ENCODE data around the gene ELMOD3.
"Not testable (repeated sequence)": the region's sequence is repeated elsewhere in the genome, so short reads cannot be mapped to it uniquely, and the experiment has no call there.

The ELMOD3 gene

DNA sequence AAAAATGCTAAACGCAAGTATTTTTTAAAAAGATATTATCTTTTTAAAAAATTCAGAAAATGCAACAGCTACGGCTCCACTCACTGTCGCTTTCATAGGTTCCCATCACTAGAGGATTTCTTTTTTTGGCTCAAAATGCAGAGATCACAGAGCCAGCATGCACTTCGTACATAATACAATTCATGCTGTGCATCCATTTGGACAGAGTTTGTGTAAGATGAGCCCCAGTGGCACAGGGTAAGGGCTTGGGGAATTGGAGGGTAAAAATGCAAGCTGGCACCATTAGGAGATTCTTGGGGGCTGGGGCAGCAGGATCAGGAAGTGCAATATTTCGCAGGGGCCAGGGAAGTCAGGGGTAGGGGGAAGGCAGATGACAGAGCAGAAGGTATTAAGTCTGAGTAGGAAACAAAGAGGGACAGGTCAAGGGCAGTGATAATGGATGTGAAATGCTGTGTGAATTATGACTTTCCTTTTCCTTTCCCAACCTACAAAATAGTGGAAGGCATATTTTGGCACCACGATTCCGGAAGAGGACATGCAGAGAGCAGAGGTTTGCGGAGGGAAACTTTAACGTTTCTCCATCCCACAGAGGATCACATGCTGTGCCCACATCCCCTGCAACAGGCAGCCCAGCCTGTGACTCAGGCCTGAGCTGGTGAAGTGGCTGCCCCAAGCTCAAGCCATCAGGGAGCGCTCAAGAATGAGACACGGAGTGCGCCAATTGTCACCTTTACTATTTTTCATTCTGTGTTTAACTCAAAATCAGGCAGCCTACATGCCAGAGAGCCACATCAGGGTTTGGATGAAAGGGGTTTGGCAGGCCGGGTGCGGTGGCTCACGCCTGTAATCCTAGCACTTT, 50.9 kb downstream of the ELMOD3 start:
- no peak for DNase-seq

DNA sequence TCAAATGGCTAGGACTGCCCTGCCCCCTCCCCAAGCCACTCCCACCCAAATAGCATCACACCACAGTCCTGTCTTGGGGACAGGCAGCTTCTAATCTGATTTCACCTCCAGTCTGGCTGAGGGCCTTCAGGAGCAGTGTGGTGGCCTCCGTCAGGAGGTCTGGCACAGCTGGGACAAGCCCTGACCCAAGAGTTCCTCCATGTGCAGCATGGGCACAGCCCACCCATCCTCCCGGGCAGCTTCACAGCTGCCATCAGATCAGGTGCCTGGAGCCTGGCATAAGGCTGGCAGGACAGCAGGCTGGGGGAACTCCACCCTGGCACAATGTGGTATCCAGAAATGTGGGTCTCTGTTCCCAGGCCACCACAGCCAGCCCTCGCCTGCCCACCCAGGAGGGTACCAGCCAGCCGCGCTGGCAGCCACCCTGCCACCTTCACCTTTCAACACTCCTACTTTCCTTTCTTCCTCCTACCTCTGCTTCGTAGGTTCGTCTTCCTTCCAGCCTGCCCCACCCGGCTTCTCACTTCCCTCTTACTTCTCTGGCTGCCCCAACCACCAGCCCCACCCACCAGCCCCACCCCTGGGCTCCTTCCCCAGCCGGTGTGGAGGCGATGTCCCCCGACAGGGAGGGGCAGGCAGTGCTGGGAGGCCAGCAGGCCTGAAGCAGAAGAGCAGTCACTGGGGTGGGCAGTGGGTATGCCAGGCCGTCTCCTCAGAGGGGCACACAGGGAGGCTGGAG, 55.4 kb downstream of the ELMOD3 start, which contains the start of gene CAPG:
Gene CAPG, minus strand, starts transcription at position 522 of the 739 bp plus-strand sequence. CDS start 8,221 bp downstream, outside the sequence.
- DNase-seq, result no peak

DNA sequence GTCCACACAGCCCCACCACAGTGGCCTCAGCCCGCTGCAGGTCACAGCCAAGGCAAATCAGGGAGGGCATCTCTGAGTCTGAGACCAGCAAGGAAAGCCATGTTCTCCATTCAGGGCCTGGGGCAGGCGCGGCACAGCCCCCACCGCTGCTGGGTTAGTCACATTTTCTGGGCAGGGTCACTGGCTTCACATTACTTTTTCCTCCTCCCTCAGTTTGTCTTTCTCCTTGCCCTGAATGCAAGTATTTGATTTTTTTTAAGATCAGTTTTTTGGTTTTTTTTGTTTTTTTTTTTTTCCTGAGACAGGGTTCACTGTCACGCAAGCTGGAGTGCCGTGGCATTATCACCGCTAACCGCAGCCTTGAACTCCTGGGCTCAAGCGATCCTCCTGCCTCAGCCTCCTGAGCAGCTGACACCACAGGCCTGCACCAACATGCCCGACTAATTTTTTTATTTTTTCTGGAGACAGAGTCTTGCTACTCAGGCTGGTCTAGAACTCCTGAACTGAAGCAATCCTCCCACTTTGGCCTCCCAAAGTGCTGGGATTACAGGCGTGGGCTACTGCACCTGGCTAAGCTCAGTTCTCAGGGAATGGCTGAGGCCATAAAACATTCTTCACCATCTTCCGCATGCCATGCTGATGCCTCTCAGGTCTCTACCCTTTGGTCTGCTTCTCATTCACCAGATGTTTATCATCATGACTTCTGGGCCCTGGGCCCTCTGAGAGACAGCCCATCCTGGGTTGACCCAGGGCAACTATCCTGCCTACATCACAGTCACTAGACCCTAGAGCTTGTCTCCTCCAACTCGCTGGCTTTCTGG, 56.2 kb downstream of the ELMOD3 start:
- DNase-seq, result no peak

DNA sequence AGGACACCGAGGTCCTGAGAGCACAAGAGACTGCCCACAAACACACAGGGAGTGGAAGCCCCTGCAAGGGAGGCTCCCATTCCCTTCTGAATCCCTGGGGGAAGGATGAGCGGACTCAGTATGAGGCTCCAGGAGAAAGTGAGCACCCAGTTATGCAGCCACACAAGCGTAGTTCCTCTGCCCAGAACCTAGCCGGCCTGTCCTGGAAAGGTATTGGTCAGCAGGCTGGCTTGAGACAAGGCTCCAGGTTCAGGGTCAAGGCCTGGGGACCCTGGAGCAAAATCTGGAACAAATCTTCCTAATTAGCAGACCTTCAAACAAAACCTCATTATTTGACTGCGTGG, 56.8 kb downstream of the ELMOD3 start:
- DNase-seq, result no peak

DNA sequence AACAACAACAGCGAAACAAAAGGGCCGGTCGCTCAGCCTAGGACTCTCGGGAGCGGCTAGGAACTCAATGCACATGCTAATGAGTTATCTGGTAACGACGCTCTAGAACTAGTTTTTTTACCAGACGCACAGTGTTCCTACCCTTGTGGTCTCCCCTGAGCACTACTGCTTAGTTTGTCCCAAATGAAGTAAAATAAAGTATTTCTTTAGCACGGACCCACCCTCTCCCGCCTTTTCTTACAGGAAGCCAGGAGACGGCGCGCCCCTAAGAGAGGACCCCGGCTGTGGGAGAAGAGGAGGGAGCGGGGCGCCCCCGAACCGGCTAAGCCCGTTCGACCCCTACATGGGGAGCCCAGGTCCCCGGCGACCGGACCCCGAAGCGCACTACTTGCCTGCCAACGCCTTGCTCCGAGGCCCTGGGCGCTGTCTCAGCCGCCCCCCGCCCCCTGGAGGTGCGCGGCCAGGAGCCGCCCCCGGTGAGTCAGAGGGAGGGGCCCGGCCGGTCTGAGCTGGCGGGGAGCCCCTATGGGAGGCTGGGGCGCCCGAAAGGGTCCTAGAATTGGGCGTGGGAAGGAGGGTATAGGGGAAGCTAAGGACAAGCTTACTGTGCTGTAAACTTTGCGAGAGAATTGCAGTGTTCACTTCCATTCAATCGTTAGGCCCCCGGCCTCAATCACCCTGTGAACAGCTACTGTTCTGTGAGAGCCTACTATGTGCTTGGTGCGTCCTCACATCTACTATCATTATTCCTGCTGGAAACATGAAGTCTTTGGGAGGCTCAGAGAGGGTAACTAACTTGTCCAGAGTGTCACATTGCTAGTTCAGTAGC, 59.2 kb downstream of the ELMOD3 start:
- no peak for DNase-seq

DNA sequence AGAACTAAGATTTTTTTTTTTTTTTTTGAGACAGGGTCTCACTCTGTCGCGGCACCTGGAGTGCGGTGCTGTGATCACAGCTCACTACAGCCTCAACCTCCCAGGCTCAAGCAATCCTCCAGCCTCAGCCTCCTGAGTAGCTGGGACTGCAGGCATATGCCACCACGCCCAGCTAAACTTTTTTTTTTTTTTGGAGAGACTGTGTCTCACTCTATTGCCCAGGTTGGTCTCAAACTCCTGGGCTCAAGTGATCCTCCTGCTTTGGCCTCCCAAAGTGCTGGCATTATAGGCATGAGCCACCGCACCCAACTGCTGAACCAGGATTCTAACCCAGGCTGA, 59.8 kb downstream of the ELMOD3 start:
- DNase-seq, result not testable (repeated sequence)

DNA sequence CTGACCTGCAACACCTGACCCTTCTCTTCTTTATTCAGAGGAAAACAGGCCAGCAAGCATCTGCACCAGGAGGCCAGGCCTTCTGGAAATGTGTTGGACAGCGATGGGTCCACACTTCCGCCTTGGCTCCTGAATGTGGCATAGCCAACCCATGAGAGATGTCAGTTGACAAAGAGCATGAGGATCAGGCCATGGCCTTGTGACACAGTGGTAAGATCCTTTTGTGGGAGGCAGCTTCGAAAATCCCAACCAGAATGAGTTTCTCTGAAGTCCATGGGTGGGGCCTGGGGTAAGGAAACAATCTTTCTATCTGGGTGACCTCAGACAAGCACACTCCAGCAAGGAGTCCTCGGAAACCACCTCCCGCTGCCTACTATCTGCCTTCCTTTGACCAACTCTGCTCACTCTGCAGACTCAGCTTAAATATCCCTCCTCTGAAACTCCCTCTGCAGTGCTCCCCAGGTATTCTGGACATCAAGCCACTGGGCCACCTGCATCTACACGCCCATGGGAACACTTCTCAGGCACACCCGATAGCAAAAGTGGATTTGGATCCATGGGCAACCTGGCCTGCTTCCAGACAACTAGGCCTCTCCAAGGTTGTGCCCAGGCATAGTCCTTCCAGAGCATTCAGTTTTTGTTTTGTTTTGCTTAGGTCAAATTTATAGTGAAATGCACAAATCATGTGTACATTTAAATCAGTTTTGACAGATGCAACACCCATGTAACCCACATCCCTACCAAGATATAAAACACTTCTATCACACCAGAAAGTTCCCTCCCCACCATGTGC, 60.4 kb downstream of the ELMOD3 start:
- DNase-seq, result no peak

DNA sequence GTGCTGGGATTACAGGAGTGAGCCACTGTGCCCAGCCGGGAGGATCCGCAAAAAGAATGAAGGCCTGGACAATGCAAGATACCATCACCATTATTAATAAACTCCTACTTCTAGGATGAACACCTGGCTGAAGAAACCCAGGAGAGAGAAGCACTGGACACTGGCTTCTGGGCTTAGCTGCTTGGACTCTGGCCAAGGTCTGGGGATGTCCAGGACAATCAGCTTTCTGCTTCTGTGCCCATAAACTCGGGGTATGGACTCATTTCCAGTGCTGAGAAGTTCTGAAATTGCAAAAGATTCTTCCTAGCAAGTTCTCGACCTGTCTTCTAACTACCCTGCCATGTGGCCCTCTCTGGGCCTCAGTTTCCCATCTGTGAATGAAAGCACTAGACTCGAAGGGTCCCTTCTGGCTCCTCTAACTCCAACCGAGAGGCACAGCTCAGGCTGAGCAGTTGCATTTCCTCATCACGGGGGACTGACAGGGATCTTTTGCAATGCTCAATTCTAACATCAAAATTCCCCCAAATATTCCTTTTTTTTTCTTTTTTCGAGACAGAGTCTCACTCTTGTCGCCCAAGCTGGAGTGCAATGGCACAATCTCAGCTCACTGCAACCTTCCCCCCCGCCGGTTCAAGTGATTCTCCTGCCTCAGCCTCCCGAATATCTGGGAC, 61.5 kb downstream of the ELMOD3 start:
- no peak for DNase-seq

DNA sequence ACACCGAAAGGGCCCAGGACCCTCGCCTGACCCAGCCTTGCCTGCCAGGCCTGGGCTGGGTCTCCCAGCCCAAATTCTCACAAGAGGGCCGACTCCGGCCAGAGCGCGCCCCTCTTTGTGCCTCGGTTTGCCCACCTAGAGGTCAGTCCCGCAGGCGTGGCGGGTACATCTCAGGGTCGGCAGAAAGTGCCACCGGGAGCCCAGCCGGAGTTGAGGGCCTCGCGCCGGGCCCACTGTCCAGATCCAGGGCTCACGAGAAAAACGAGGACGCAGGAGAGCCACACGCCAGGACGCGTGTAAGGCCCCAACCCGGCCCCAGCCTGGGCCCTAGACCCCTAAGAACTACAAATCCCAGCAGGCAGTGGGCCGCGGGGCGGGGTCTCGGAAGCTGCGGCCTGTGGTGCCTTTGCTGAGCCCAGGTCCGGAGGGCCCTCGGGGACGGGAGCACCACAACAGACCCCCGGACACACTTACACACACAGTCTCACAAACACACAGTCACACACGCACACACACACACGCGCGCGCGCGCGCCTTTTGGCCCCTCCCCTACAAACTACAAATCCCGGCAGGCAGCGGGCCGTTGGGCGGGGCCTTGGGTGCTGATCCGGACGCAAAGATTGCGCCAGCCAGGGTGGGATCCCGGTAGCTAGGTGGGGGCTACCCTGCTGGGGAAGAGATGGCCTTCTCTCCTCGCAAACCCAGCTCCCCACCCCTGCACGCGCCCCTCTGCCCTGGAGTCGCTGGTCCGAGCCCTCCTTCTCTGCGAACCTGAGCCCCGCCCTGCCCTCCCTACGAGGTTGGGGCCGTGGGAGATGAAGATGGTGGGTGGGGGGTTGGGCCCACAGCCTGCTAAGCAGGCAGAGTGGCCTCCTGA, 63.8 kb downstream of the ELMOD3 start, which contains the start of gene SH2D6:
Gene SH2D6, plus strand, starts transcription at position 583 of the 877 bp plus-strand sequence. CDS start 10,752 bp downstream, outside the sequence.
- DNase-seq, result peak; percentile 96

DNA sequence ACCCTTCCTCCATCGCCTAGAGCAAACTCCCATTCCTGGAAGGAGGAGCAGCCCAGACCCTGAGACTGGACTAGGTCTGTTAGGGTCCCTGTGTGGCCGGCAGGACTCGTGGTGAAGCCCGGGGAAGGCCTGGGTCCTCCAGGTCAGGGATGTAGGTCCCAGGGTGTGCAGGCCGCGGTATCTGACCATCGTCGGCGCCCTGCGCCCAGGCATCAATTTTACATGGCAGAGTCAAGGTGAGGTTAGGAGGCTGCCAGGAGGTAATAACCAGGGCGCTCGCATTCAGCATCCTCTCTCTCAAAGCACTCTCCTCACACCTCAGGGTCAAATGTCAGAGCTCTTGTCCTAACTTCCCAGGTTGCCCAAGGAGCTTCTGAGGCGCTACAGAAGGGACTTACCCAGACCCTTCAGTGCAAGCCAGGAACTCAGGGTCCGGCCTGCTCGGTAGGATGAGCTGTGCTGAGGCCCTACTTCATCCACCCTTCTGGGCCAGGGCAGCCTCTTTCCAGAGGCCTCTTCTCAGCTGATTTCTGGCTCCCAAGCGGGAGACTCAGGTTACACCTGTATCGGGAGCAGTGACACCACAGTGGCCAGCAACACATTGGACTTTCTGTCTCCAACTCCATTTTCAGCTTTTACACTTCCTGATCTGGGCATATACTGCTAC, 64.6 kb downstream of the ELMOD3 start:
- DNase-seq, result no peak

DNA sequence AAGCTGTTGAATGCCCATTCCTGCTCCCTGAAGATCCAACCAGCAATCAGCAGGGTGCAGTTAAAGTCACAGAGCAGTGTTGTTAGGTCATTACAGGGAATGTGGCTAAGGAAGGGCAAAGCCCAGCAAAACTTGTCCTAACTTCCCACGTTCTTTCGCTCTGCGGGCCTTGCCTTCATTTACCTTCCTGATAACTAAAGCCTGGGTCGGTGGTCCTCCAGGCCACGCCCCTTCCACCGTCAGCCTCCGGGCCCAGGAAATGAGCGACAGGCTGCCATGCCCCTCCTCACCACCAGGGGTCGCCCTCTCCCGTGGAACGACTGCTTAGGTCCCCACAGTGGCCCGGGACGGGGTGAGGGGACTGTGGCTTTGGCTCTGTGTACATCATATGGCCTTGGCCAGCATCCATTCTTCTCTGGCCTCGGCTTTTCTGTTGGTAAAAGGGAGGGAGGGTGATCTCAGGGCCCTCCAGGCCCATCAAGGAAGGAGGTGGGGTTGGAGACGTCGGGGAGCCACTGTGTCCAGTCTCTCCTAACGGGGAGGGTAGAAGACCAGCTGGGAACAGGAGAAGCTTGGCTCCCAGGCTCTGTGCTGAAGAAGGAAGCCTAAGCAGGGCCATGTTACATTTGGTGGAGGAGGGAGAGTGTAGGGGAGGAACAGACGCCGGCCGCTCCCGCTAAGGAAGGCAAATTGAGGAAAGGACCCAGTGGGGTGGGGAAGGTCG, 66.1 kb downstream of the ELMOD3 start:
- DNase-seq, result peak; percentile 93

DNA sequence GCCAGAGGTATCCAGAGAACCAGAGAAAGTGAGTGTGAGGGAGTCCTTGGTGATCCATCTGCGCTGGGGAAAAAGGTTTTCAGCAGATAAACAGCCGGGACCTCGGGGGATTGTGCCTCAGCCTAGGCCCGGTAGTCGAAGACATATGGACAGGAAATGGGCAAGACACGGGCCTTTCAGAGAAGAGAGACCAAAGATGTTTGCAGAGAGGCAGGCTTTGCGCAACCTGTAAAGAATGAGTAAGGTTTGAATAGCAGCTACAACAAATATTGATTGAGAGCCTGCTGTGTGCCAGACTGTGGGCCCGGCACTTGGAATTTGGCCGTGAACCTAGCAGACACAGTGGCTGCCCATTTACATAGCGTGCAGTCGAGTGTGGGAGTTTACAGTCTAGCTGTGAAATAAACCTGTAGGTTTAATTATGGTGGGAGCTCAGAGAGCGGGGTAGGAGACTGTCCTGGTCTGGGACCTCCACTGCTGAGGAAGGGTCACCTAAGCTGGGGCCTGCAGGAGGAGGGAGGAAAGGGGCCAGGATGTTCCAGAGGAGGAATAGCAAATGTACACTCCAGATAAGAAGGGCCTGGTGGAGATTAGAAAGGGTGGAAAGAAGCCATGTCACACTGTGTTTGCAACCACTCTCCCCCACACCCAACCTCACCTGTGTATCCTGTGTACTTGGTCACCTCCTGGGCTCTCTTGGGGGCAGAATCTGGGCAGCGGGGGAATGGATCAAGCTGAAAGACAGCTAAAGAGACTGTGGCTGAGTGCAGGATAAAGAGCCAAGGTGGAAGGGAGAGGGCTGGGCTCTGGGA, 66.9 kb downstream of the ELMOD3 start:
- no peak for DNase-seq

DNA sequence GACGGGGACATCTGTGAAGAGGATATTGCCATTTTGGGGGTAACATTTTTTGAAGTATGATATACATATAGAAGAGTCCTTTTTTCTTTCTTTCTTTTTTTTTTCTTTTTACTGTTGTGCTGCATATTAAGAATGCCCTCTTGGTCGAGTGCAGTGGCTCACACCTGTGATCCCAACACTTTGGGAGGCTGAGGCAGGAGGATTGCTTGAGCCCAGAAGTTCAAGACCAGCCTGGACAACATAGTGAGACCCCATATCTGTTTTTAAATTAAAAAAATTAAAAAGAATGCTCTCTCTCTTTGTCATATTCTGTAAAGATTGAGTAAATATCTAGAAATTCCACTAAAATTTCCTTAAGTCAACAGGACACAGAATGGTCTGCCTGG, 67.5 kb downstream of the ELMOD3 start:
- DNase-seq, result no peak

DNA sequence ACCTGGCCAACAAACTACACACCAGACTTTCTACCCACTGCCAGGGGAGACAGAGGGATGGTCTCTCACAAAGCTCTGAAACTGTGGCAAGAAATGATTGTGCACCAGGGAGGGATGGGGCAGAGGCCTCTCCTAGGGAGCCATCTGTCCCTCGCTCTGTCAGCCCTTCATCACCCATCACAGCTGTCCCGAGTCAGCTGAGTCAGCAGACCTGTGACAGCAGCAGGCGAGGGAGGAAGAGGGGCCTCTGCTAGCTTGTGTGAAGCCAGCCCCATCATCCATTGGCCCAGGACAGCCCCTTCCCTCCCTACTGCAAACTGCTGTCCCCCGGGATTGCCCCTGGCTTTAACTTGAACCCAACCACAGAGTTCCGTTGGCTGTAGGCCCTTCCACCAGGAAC, 69.0 kb downstream of the ELMOD3 start:
- DNase-seq, result peak; percentile 93

DNA sequence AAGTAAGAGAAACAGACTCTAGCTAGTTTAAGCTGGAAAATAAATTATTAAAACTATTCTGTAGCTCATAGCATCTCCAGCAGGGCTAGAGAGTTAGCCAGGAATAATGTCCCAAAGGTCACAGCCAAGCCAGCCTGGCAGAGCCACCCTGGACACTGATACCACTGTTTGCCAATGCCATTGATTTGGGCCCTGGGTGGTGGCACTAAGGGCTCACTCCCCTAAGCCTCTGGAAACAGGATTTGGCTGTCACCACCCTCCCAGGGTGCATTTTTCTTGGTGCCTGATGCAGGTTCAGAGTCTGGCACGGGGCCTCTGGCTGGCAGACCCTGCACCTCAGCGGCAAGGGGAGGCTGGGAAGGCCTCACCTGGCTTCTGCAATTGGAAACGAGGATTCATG, 71.0 kb downstream of the ELMOD3 start:
- DNase-seq, result no peak

DNA sequence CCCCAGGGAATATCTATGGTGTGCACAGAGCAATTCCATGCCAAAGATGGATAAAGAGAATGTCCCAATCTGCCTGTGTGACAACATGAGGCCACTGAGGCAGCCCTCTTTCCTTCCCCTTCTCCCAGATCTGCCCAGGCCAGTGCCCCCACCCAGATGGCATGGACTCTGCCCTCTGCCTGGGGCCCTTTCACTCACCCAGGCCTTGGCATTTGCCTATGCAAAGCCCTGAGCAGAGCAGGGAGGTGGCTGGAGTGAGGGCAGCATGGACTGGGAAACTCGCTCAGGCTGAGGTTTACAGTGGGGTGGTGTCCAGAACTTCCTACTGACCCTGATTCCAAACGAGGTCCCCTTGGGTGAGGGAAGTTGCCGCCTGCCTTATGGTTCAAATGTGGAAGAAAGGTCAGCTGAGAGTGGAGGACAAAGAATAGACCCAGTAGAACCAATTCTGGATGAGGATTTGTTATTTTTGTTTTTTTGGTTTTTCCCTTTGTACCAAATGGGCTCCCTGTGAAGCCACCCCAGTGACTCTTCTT, 72.8 kb downstream of the ELMOD3 start:
- no peak for DNase-seq

DNA sequence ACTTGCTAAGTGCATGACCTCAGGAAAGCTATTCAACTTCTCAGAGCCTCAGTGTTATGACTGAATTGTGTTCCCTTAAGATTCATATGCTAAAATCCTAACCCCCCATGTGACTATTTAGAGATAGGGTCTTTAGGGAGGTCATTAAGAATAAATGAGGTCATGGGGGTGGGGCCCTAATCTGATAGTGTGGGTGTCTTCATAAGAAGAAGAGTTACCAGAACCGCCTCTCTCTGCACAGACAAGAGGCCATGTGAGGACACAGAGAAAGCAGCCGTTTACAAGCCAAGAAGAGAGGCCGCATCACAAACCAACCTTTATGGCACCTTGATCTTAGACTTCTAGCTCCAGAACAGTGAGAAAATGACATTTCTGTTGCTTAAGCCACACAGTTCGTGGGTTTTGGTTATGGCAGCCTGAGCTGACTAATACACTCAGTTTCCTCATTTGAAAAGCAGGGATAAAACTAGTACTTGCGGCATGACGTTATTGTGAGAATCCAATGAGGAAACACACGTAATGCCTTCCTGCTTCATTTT, 73.8 kb downstream of the ELMOD3 start:
- peak; percentile 64 for DNase-seq
